H1 (cell line): Measurements from ENCODE around the gene CDH11. TPM values are rescaled to one million over a fixed set of nuclear protein-coding genes. Genes with fewer than 3 reads are reported as not detected.

Source experiments
- CTCF ChIA-PET: fragments of 300-600 bp; sonication (Branson Sonifier 250); formaldehyde crosslinking; loops from one replicate; lab custom pipeline; 2021; ENCODE audit not compliant: partially characterized antibody; lab: Charles Lee
- POLR2A ChIA-PET: fragments of 300-600 bp; sonication (Branson Sonifier 250); formaldehyde crosslinking; loops from one replicate; lab custom pipeline; 2021; ENCODE audit warnings: inconsistent platforms; ENCODE audit not compliant: partially characterized antibody; lab: Charles Lee
- DNase-seq, 2 experiments: peaks; one replicate each; pipeline versions ENCODE4 v3.0.0 to v3.0.0-alpha.2; 2010 to 2022; ENCODE audit warnings: low spot score in 2 of 2, low read depth in 1 of 2, mixed read lengths in 1 of 2
- FAIRE-seq: peaks from 2 replicates; lab custom pipeline; 2011; peaks lifted over from hg19 to GRCh38; lab: Jason Lieb, UNC
- H2AFZ ChIP-seq: 2 replicates; pipeline ENCODE4 v1.8.1; 2012; ENCODE audit warnings: low read length, inconsistent platforms
- H2AK5ac ChIP-seq: 2 replicates; pipeline ENCODE4 v1.6.1; 2013; ENCODE audit warnings: low read depth, low read length
- H2BK120ac ChIP-seq: replicated peaks from 2 replicates; pipeline ENCODE3; 2013; ENCODE audit warnings: low read depth, low read length, inconsistent platforms
- H2BK12ac ChIP-seq: 2 replicates; pipeline ENCODE4 v1.6.1; 2013; ENCODE audit warnings: low read depth, low read length
- H2BK15ac ChIP-seq: 2 replicates; pipeline ENCODE4 v1.6.1; 2013; ENCODE audit warnings: low read length
- H2BK20ac ChIP-seq: 2 replicates; pipeline ENCODE4 v1.6.1; 2013; ENCODE audit warnings: low read length
- H2BK5ac ChIP-seq: 2 replicates; pipeline ENCODE4 v1.6.1; 2013; ENCODE audit warnings: low read depth, low read length
- H3K14ac ChIP-seq: 2 replicates; pipeline ENCODE4 v1.6.1; 2013; ENCODE audit warnings: inconsistent platforms; ENCODE audit not compliant: insufficient read length
- H3K18ac ChIP-seq: 2 replicates; pipeline ENCODE4 v1.6.1; 2013; ENCODE audit warnings: low read length; ENCODE audit errors: extremely low read depth
- H3K23ac ChIP-seq: 2 replicates; pipeline ENCODE4 v1.6.1; 2013; ENCODE audit warnings: inconsistent platforms; ENCODE audit not compliant: insufficient read length
- H3K23me2 ChIP-seq: 2 replicates; pipeline ENCODE4 v1.6.1; 2013; ENCODE audit warnings: low read depth, low read length
- H3K27ac ChIP-seq: 2 replicates; pipeline ENCODE4 v1.6.1; 2011; ENCODE audit warnings: low read depth, low read length, inconsistent platforms
- H3K27me3 ChIP-seq, 4 experiments: replicated peaks in 1 of 4; 1 replicate in 1 of 4; 2 replicates in 3 of 4; pipeline versions ENCODE4 v1.6.1 to v1.8.1; 2011 to 2013; ENCODE audit warnings: low read length in 3 of 4, mild to moderate bottlenecking in 3 of 4, inconsistent platforms in 2 of 4, mixed read lengths in 2 of 4, moderate library complexity in 1 of 4; ENCODE audit not compliant: control insufficient read depth in 3 of 4, insufficient read depth in 3 of 4; ENCODE audit errors: extremely low read depth in 1 of 4
- H3K36me3 ChIP-seq, 4 experiments: 2 replicates each; pipeline versions ENCODE4 v1.6.1 to v1.8.1; 2011 to 2013; ENCODE audit warnings: mild to moderate bottlenecking in 4 of 4, low read length in 3 of 4, moderate library complexity in 2 of 4, control low read depth in 1 of 4, inconsistent platforms in 1 of 4; ENCODE audit not compliant: insufficient read depth in 4 of 4, control insufficient read depth in 2 of 4
- H3K4ac ChIP-seq: replicated peaks from 2 replicates; pipeline ENCODE3; 2013; ENCODE audit warnings: low read length, low read depth, mixed read lengths, inconsistent platforms; ENCODE audit not compliant: insufficient read length
- H3K4me1 ChIP-seq, 4 experiments: replicated peaks in 1 of 4; 1 replicate in 1 of 4; 2 replicates in 3 of 4; pipeline versions ENCODE4 v1.6.1 to v1.8.1; 2011 to 2013; ENCODE audit warnings: low read length in 3 of 4, inconsistent platforms in 2 of 4, mixed read lengths in 1 of 4; ENCODE audit not compliant: insufficient read depth in 4 of 4, control insufficient read depth in 3 of 4
- H3K4me2 ChIP-seq, 2 experiments: 2 replicates each; pipeline versions ENCODE4 v1.6.1 to v1.8.1; 2011 to 2013; ENCODE audit warnings: low read depth in 2 of 2, low read length in 2 of 2, control low read depth in 1 of 2, inconsistent platforms in 1 of 2, mild to moderate bottlenecking in 1 of 2; ENCODE audit not compliant: insufficient read depth in 1 of 2
- H3K4me3 ChIP-seq, 4 experiments: fragments of 200-600, 300-600 bp in 1 of 4; sonication (generic), shearing (Covaris generic), sonication (Bioruptor Twin) in 1 of 4; 2 replicates each; pipeline versions ENCODE4 v1.5.1 to v1.8.1; 2011 to 2016; ENCODE audit warnings: low read length in 4 of 4, low read depth in 3 of 4, control low read depth in 2 of 4, inconsistent platforms in 2 of 4, mild to moderate bottlenecking in 2 of 4, mixed read lengths in 1 of 4, moderate library complexity in 1 of 4; ENCODE audit not compliant: insufficient read depth in 2 of 4; ENCODE audit errors: extremely low read depth in 1 of 4
- H3K56ac ChIP-seq: replicated peaks from 2 replicates; pipeline ENCODE3; 2013; ENCODE audit warnings: low read depth, mild to moderate bottlenecking, mixed read lengths, low read length, inconsistent platforms; ENCODE audit not compliant: insufficient read length
- H3K79me1 ChIP-seq: 2 replicates; pipeline ENCODE4 v1.6.1; 2013; ENCODE audit warnings: low read depth, low read length, control low read depth
- H3K79me2 ChIP-seq, 2 experiments: 2 replicates each; pipeline versions ENCODE4 v1.6.1 to v1.8.1; 2012 to 2013; ENCODE audit warnings: low read length in 2 of 2, mild to moderate bottlenecking in 2 of 2, inconsistent platforms in 1 of 2; ENCODE audit not compliant: insufficient read depth in 2 of 2, control insufficient read depth in 1 of 2
- H3K9ac ChIP-seq, 4 experiments: replicated peaks in 1 of 4; 1 replicate in 1 of 4; 2 replicates in 3 of 4; pipeline versions ENCODE4 v1.6.1 to v1.8.1; 2011 to 2013; ENCODE audit warnings: low read depth in 3 of 4, low read length in 3 of 4, control low read depth in 2 of 4, mild to moderate bottlenecking in 2 of 4, moderate library complexity in 2 of 4, inconsistent platforms in 1 of 4; ENCODE audit errors: extremely low read depth in 1 of 4
- H3K9me3 ChIP-seq, 2 experiments: 2 replicates each; pipeline versions ENCODE4 v1.6.1 to v1.8.1; 2012 to 2013; ENCODE audit warnings: mild to moderate bottlenecking in 2 of 2, moderate library complexity in 2 of 2, control low read depth in 1 of 2, inconsistent platforms in 1 of 2, low read depth in 1 of 2, low read length in 1 of 2, mixed read lengths in 1 of 2; ENCODE audit not compliant: insufficient read depth in 2 of 2
- H4K20me1 ChIP-seq, 2 experiments: replicated peaks in 1 of 2; 2 replicates each; pipeline versions ENCODE3 to v1.8.1; 2011 to 2013; ENCODE audit warnings: inconsistent platforms in 2 of 2, low read length in 2 of 2, mild to moderate bottlenecking in 1 of 2; ENCODE audit not compliant: insufficient read depth in 2 of 2, control insufficient read depth in 1 of 2
- H4K5ac ChIP-seq: 2 replicates; pipeline ENCODE4 v1.6.1; 2013; ENCODE audit warnings: low read length, low read depth, mixed read lengths, inconsistent platforms; ENCODE audit not compliant: insufficient read length
- H4K8ac ChIP-seq: 2 replicates; pipeline ENCODE4 v1.8.0; 2013; ENCODE audit warnings: mild to moderate bottlenecking, moderate library complexity, low read length, inconsistent platforms; ENCODE audit not compliant: insufficient read depth; ENCODE audit errors: extremely low read depth
- H4K91ac ChIP-seq: replicated peaks from 2 replicates; pipeline ENCODE3; 2013; ENCODE audit warnings: low read length, mixed read lengths, inconsistent platforms; ENCODE audit not compliant: insufficient read length
- BCL11A ChIP-seq, 2 experiments: IDR thresholded peaks; one replicate each; pipeline ENCODE4 v1.6.1; 2011; ENCODE audit warnings: low read depth in 2 of 2, low read length in 2 of 2, mild to moderate bottlenecking in 2 of 2
- CTBP2 ChIP-seq: IDR thresholded peaks from 2 replicates; pipeline ENCODE4 v1.7.0; 2011; ENCODE audit warnings: borderline replicate concordance, mild to moderate bottlenecking, moderate library complexity, mixed read lengths, low read length; ENCODE audit not compliant: insufficient read depth, insufficient read length
- FOSL1 ChIP-seq: IDR thresholded peaks from 2 replicates; pipeline ENCODE4 v1.6.1; 2011; ENCODE audit warnings: mild to moderate bottlenecking, low read depth, low read length, moderate library complexity; ENCODE audit not compliant: insufficient read depth
- HDAC2 ChIP-seq, 2 experiments: fragments of 300-600 bp in 1 of 2; sonication (generic) in 1 of 2; IDR thresholded peaks; 2 replicates each; pipeline ENCODE4 v1.6.1; 2011 to 2012; ENCODE audit warnings: low read depth in 2 of 2, low read length in 2 of 2, mild to moderate bottlenecking in 2 of 2, moderate library complexity in 2 of 2, borderline replicate concordance in 1 of 2, inconsistent platforms in 1 of 2
- KDM5A ChIP-seq: fragments of 200-600 bp; IDR thresholded peaks from 2 replicates; pipeline ENCODE4 v1.7.1; 2012; ENCODE audit warnings: mild to moderate bottlenecking, low read length, inconsistent platforms, mixed read lengths
- NANOG ChIP-seq: IDR thresholded peaks from 2 replicates; pipeline ENCODE4 v1.6.1; 2011; ENCODE audit warnings: low read length, low read depth, mild to moderate bottlenecking, inconsistent platforms; ENCODE audit not compliant: insufficient read depth, poor library complexity, severe bottlenecking
- PHF8 ChIP-seq: fragments of 200-600 bp; sonication (generic); conservative IDR thresholded peaks from 2 replicates; pipeline ENCODE4 v1.7.1; 2012; ENCODE audit warnings: low read depth, mild to moderate bottlenecking, inconsistent platforms, low read length, moderate library complexity
- POLR2A ChIP-seq, 2 experiments: IDR thresholded peaks; 1 replicate in 1 of 2; 2 replicates in 1 of 2; pipeline ENCODE4 v1.6.1; 2011; ENCODE audit warnings: low read depth in 2 of 2, low read length in 2 of 2, mild to moderate bottlenecking in 2 of 2; ENCODE audit errors: control extremely low read depth in 1 of 2
- SAP30 ChIP-seq: fragments of 300-600 bp; sonication (generic); IDR thresholded peaks from 2 replicates; pipeline ENCODE4 v1.7.1; 2012; ENCODE audit warnings: low read length, moderate library complexity, mild to moderate bottlenecking, inconsistent platforms; ENCODE audit not compliant: insufficient read depth, insufficient replicate concordance
- SP4 ChIP-seq: IDR thresholded peaks from 2 replicates; pipeline ENCODE4 v1.6.1; 2012; ENCODE audit warnings: low read length, inconsistent platforms
- SUZ12 ChIP-seq: fragments of 200-600 bp; sonication (generic); IDR thresholded peaks from 2 replicates; pipeline ENCODE4 v1.6.1; 2012; ENCODE audit warnings: mild to moderate bottlenecking, inconsistent platforms, low read length, moderate library complexity, mixed read lengths
- TBP ChIP-seq: IDR thresholded peaks from 2 replicates; pipeline ENCODE4 v1.6.1; 2011; ENCODE audit warnings: low read depth, low read length, improper control_type of control experiment
- YY1 ChIP-seq: IDR thresholded peaks from 2 replicates; pipeline ENCODE4 v1.6.1; 2011; ENCODE audit warnings: low read depth, mild to moderate bottlenecking, low read length
- WGBS, 2 experiments: shearing (Covaris generic) in 1 of 2; methylation state at CpG; one replicate each; pipeline versions ENCODE4 v1.1.6 to v1.1.7; 2013 to 2015; ENCODE audit warnings: low lambda C conversion rate in 2 of 2, mixed read lengths in 2 of 2, inconsistent platforms in 1 of 2, low coverage in 1 of 2, missing lambda C conversion rate in 1 of 2; ENCODE audit not compliant: insufficient replicate concordance in 2 of 2, insufficient coverage in 1 of 2, insufficient read length in 1 of 2; ENCODE audit errors: extremely low coverage in 1 of 2, missing lambda C conversion rate in 1 of 2; 5-methylcytosine and 5-hydroxymethylcytosine counted together
- polyA plus RNA-seq, 7 experiments: library from polyadenylated mRNA; depleted of rRNA in 3 of 7; stranded (reverse) in 5 of 7; unstranded in 2 of 7; fragments of >200 nt in 5 of 7; fragments of 200-250 nt in 2 of 7; gene quantifications; 1 replicate in 5 of 7; 2 replicates in 1 of 7; 4 replicates in 1 of 7; pipeline versions ENCODE4 v1.2.1 to v1.2.3, GENCODE V29; 2011 to 2013; ENCODE audit warnings: missing spikeins in 2 of 7, mixed read lengths in 2 of 7
- total RNA-seq: library from RNA; stranded (reverse); fragmentation: NEBNext Ultra II Directional; extraction: Animal tissue kit (Norgen Biotek cat#: 25700); gene quantifications from 2 replicates; pipeline ENCODE4 v1.2.1, GENCODE V29; 2021

CDH11 gene
- total and polyA plus RNA-seq, 2 of the 8 experiments (the other 6 are each of a cell fraction or from before 2014, with no cell fraction given), result 3.3 to 8.4 TPM

DNA sequence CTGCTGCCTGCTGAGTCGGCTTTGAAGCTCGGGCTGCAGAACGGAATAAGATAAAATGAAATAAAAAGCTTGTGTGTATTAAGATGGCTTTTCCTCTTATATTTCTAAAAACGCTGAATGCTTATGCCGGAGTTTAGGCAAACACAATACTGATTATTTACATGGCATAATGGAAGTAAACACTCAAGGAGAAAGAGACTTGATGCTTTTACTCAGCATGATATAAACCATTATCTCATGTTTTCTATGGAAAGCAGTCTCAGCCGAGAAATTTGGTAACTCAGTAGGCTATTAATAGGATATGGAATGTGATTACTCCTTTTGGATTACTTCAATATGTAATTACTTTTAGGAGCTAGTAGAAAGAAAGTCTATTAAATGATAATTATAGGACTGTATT is 153.3 kb downstream of the CDH11 start:
- no peaks in the 10 kb centered on the region for H3K27me3 ChIP-seq
- H3K23me2 ChIP-seq, result no peaks in the 10 kb centered on the region
- H2BK5ac ChIP-seq, result no peak overlapping the region
- H3K4me1 ChIP-seq, result no peaks in the 10 kb centered on the region
- H3K14ac ChIP-seq, result no peak overlapping the region
- no peak overlapping the region for H2BK120ac ChIP-seq
- TF ChIP-seq KDM5A, result no peak
- no peak for TF ChIP-seq FOSL1
- no peak for TF ChIP-seq SAP30
- TF ChIP-seq SP4, result no peak
- no peak for TF ChIP-seq BCL11A (IDR thresholded peaks at IDR 0.05; ENCODE audit: low read depth in 2 of 2, low read length in 2 of 2)
- TF ChIP-seq NANOG, result no peak
- TF ChIP-seq YY1, result no peak
- TF ChIP-seq TBP, result no peak
- TF ChIP-seq SUZ12, result no peak
- TF ChIP-seq HDAC2 (IDR thresholded peaks at IDR 0.05; ENCODE audit: borderline replicate concordance in 1 of 2, low read depth in 2 of 2, low read length in 2 of 2), result no peak
- no peak for TF ChIP-seq PHF8
- no peak for TF ChIP-seq POLR2A (IDR thresholded peaks at IDR 0.05; ENCODE audit: control extremely low read depth in 1 of 2, low read depth in 2 of 2, low read length in 2 of 2)
- no peak for TF ChIP-seq CTBP2
- ChIA-PET POLR2A (no interaction called here), CTCF (interaction anchor here (1.5 kb wide), 2 partner anchors 13 to 35 kb away, joined by 3 to 4 read pairs; no protein-coding TSS in a partner anchor)
- DNase-seq (no peak), FAIRE-seq (no peak)
- WGBS, 2 experiments, result 91% methylated on average over 6 of the region's 6 CpGs; no CpG with 5 or more reads in 1 of the 2 experiments
- H3K27ac ChIP-seq, result no peak overlapping the region
- no peak overlapping the region for H4K8ac ChIP-seq
- H3K36me3 ChIP-seq, result no peaks in the 10 kb centered on the region
- H3K9me3 ChIP-seq, result no peaks in the 10 kb centered on the region
- no peak overlapping the region for H2AK5ac ChIP-seq
- no peak overlapping the region for H4K91ac ChIP-seq
- H4K5ac ChIP-seq, result no peak overlapping the region
- no peak overlapping the region for H2AFZ ChIP-seq
- no peak overlapping the region for H3K56ac ChIP-seq
- H3K4me3 ChIP-seq, result no peak overlapping the region
- H3K4ac ChIP-seq, result no peak overlapping the region
- H3K9ac ChIP-seq, result no peak overlapping the region
- no peak overlapping the region for H2BK12ac ChIP-seq
- no peaks in the 10 kb centered on the region for H4K20me1 ChIP-seq
- no peak overlapping the region for H3K18ac ChIP-seq
- H2BK15ac ChIP-seq, result no peak overlapping the region
- H3K79me2 ChIP-seq, result no peaks in the 10 kb centered on the region
- H3K79me1 ChIP-seq, result no peaks in the 10 kb centered on the region
- H3K4me2 ChIP-seq, result no peak overlapping the region
- no peak overlapping the region for H2BK20ac ChIP-seq
- no peak overlapping the region for H3K23ac ChIP-seq
